ENCODE measurements around the gene SKAP2.

DNA sequence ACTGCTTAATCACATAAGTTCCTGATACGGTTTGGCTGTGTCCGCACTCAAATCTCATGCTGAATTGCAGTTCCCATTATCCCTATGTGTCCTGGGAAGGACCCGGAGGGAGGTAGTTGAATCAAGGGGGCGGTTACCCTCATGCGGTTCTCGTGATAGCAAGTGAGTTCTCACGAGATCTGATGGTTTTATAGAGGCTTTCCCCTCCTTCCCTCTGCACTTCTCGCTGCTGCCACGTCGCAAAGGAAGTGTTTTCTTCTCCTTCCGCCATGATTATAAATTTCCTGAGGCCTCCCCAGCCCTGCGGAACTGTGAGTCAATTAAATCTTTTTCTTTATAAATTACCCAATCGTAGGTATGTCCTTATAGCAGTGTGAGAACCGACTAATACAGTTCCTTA, 226.2 kb downstream of the SKAP2 start:
- TF ChIP-seq, protein P1, sequence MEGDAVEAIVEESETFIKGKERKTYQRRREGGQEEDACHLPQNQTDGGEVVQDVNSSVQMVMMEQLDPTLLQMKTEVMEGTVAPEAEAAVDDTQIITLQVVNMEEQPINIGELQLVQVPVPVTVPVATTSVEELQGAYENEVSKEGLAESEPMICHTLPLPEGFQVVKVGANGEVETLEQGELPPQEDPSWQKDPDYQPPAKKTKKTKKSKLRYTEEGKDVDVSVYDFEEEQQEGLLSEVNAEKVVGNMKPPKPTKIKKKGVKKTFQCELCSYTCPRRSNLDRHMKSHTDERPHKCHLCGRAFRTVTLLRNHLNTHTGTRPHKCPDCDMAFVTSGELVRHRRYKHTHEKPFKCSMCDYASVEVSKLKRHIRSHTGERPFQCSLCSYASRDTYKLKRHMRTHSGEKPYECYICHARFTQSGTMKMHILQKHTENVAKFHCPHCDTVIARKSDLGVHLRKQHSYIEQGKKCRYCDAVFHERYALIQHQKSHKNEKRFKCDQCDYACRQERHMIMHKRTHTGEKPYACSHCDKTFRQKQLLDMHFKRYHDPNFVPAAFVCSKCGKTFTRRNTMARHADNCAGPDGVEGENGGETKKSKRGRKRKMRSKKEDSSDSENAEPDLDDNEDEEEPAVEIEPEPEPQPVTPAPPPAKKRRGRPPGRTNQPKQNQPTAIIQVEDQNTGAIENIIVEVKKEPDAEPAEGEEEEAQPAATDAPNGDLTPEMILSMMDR (IDR thresholded peaks at IDR 0.05 in 2 of 3, conservative IDR thresholded peaks at IDR 0.05 in 1 of 3; ENCODE audit: borderline replicate concordance in 1 of 3, insufficient read depth in 1 of 3, low read depth in 2 of 3, low read length in 2 of 3): no peak
- TF ChIP-seq, protein P2, sequence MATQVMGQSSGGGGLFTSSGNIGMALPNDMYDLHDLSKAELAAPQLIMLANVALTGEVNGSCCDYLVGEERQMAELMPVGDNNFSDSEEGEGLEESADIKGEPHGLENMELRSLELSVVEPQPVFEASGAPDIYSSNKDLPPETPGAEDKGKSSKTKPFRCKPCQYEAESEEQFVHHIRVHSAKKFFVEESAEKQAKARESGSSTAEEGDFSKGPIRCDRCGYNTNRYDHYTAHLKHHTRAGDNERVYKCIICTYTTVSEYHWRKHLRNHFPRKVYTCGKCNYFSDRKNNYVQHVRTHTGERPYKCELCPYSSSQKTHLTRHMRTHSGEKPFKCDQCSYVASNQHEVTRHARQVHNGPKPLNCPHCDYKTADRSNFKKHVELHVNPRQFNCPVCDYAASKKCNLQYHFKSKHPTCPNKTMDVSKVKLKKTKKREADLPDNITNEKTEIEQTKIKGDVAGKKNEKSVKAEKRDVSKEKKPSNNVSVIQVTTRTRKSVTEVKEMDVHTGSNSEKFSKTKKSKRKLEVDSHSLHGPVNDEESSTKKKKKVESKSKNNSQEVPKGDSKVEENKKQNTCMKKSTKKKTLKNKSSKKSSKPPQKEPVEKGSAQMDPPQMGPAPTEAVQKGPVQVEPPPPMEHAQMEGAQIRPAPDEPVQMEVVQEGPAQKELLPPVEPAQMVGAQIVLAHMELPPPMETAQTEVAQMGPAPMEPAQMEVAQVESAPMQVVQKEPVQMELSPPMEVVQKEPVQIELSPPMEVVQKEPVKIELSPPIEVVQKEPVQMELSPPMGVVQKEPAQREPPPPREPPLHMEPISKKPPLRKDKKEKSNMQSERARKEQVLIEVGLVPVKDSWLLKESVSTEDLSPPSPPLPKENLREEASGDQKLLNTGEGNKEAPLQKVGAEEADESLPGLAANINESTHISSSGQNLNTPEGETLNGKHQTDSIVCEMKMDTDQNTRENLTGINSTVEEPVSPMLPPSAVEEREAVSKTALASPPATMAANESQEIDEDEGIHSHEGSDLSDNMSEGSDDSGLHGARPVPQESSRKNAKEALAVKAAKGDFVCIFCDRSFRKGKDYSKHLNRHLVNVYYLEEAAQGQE (IDR thresholded peaks at IDR 0.05; ENCODE audit: low read depth): no peak
- TF ChIP-seq TCF7L2 (IDR thresholded peaks at IDR 0.05; ENCODE audit: borderline replicate concordance, extremely low read depth, insufficient read depth, insufficient read length): no peak
- TF ChIP-seq EGR1 (IDR thresholded peaks at IDR 0.05; ENCODE audit: low read depth): no peak
- no peak for TF ChIP-seq SRF (IDR thresholded peaks at IDR 0.05; ENCODE audit: low read depth)
- no peak for TF ChIP-seq RAD21 (IDR thresholded peaks at IDR 0.05; ENCODE audit: low read depth)
